OCI-LY7 (cell line): ENCODE measurements around the gene TTLL9. TPM values are rescaled to one million over a fixed set of nuclear protein-coding genes. Genes with fewer than 3 reads are reported as not detected.

Experiments
- BruUV-seq: library from RNA; stranded (reverse); fragments of 400-500 nt; replicated peaks from 2 replicates; lab custom pipeline; 2021; lab: Mats Ljungman, UMichigan
- CTCF ChIA-PET: fragments of 300-600 bp; sonication (Branson Sonifier 250); formaldehyde crosslinking; loops from one replicate; lab custom pipeline; 2022; ENCODE audit warnings: antibody characterized with exemption; ENCODE audit not compliant: unreplicated experiment; lab: Charles Lee
- POLR2A ChIA-PET: fragments of 300-600 bp; sonication (Branson Sonifier 250); formaldehyde crosslinking; loops from one replicate; lab custom pipeline; 2022; ENCODE audit warnings: antibody characterized with exemption; lab: Charles Lee
- DNase-seq: peaks from one replicate; pipeline ENCODE4 v3.0.0-alpha.2; 2015; ENCODE audit warnings: low spot score
- H2AFZ ChIP-seq: fragments of 200-600 bp; sonication (generic), shearing (Covaris generic); 2 replicates; pipeline ENCODE4 v1.6.1; 2014; ENCODE audit warnings: mild to moderate bottlenecking, antibody characterized with exemption, low read length, moderate library complexity
- H3K27ac ChIP-seq: fragments of 200-600 bp; sonication (generic); 2 replicates; pipeline ENCODE4 v1.5.1; 2014; ENCODE audit warnings: mixed run types, low read depth, mild to moderate bottlenecking, moderate library complexity, low read length, inconsistent platforms; ENCODE audit not compliant: poor library complexity, severe bottlenecking
- H3K36me3 ChIP-seq: fragments of 200-600 bp; sonication (generic); 2 replicates; pipeline ENCODE4 v1.6.1; 2014; ENCODE audit warnings: mild to moderate bottlenecking, antibody characterized with exemption, low read length, moderate library complexity, mixed read lengths; ENCODE audit not compliant: insufficient read depth
- H3K4me1 ChIP-seq: fragments of 200-600 bp; sonication (generic); 2 replicates; pipeline ENCODE4 v1.5.1; 2014; ENCODE audit warnings: mild to moderate bottlenecking, low read length; ENCODE audit not compliant: insufficient read depth, poor library complexity, severe bottlenecking
- H3K4me2 ChIP-seq: fragments of 200-600 bp; sonication (generic); 2 replicates; pipeline ENCODE4 v1.6.1; 2014; ENCODE audit warnings: mild to moderate bottlenecking, low read length
- H3K4me3 ChIP-seq: fragments of 200-600 bp; sonication (generic); 2 replicates; pipeline ENCODE4 v1.5.1; 2014; ENCODE audit warnings: mild to moderate bottlenecking, low read depth, low read length; ENCODE audit not compliant: poor library complexity, severe bottlenecking
- H3K79me2 ChIP-seq: fragments of 200-600 bp; sonication (generic); 2 replicates; pipeline ENCODE4 v1.6.1; 2016; ENCODE audit warnings: low read depth, mild to moderate bottlenecking, low read length, moderate library complexity, mixed read lengths; ENCODE audit not compliant: insufficient read depth
- H3K9me2 ChIP-seq: fragments of 200-600 bp; sonication (generic); 2 replicates; pipeline ENCODE4 v1.6.1; 2016; ENCODE audit warnings: mild to moderate bottlenecking, low read length, mixed read lengths; ENCODE audit not compliant: insufficient read depth
- H3K9me3 ChIP-seq: fragments of 200-600 bp; sonication (generic); 2 replicates; pipeline ENCODE4 v1.6.1; 2014; ENCODE audit warnings: mild to moderate bottlenecking, mixed run types, low read length, mixed read lengths
- H4K20me1 ChIP-seq: fragments of 200-600 bp; sonication (generic); 2 replicates; pipeline ENCODE4 v1.6.1; 2014; ENCODE audit warnings: mild to moderate bottlenecking, antibody characterized with exemption, low read length, moderate library complexity, mixed read lengths; ENCODE audit not compliant: insufficient read depth
- EZH2phosphoT487 ChIP-seq: fragments of 200-600 bp; sonication (generic); IDR thresholded peaks from 2 replicates; pipeline ENCODE4 v1.6.1; 2018; ENCODE audit warnings: low read depth, borderline replicate concordance, mild to moderate bottlenecking, mixed run types, antibody characterized with exemption, low read length, moderate library complexity, mixed read lengths
- intact Hi-C: fragments of 100-400 bp; cut with micrococcal nuclease; formaldehyde crosslinking; loops from one replicate; pipeline ENCODE4 v1.10.0; 2022; ENCODE audit not compliant: unreplicated experiment
- total RNA-seq, 2 experiments: library from RNA; depleted of rRNA in 1 of 2; stranded (reverse); fragments of >200 nt in 1 of 2; shearing (Covaris generic) in 1 of 2; gene quantifications; 2 replicates each; pipeline ENCODE4 v1.2.3, GENCODE V29; 2014 to 2022
- TF ChIP-seq, protein P1 (sequence below): fragments of 200-600 bp; sonication (generic); conservative IDR thresholded peaks from 2 replicates; pipeline ENCODE4 v1.5.1; 2014; ENCODE audit warnings: mild to moderate bottlenecking, antibody characterized with exemption, low read length, moderate library complexity, mixed read lengths

The TTLL9 gene
- total RNA-seq, 2 experiments from 2014 or later = not detected

DNA sequence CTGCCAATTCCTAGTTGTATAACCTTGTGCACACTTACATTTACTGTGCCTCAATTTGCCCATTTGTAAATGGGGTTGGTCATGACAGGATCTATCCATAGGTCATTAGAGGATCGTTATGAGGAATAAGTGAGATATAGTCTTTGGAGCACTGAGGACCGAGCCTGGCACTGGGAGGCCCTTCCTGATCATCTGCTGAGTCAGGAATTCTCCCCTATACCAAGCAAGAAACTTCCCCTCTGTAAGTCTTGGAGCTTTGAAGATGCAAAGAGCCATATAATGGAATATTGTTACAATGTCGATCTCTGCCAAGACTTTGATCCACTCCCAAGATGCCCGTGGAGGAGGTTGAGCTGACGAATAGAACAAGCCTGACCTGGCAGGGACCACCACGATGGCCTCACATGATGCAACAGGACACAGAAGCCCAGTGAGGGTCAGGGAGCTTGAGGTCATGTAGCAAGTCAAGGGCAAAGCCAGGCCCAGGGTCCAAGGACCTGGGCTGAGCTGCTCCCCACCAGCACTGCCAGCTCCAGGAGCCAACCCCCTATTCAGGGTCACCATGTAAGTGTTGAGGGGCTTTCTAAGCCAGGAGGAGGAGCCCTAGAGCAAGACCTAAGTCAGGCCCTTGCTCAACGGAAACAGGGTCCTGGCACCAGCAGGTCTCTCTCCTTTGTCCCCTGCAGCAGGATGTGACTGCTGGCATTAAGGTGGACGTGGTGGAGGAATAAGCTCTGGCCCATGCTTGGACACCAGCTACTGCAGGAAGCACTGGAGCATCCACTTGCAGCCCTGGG, 64.7 kb downstream of the TTLL9 start:
- no TSS peak for BruUV-seq
- H3K36me3 ChIP-seq = no peaks in the 10 kb centered on the region
- peak; percentile 48 for DNase-seq
- TF ChIP-seq, protein P1, sequence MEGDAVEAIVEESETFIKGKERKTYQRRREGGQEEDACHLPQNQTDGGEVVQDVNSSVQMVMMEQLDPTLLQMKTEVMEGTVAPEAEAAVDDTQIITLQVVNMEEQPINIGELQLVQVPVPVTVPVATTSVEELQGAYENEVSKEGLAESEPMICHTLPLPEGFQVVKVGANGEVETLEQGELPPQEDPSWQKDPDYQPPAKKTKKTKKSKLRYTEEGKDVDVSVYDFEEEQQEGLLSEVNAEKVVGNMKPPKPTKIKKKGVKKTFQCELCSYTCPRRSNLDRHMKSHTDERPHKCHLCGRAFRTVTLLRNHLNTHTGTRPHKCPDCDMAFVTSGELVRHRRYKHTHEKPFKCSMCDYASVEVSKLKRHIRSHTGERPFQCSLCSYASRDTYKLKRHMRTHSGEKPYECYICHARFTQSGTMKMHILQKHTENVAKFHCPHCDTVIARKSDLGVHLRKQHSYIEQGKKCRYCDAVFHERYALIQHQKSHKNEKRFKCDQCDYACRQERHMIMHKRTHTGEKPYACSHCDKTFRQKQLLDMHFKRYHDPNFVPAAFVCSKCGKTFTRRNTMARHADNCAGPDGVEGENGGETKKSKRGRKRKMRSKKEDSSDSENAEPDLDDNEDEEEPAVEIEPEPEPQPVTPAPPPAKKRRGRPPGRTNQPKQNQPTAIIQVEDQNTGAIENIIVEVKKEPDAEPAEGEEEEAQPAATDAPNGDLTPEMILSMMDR = peak; percentile 62
- TF ChIP-seq EZH2phosphoT487 = no peak
- no peaks in the 10 kb centered on the region for H3K9me2 ChIP-seq
- no peak overlapping the region for H3K4me3 ChIP-seq
- CTCF ChIA-PET = no interaction called here
- no peak overlapping the region for H2AFZ ChIP-seq
- no peak overlapping the region for H3K27ac ChIP-seq
- no peak overlapping the region for H3K4me2 ChIP-seq
- POLR2A ChIA-PET = interaction anchor here (0.6 kb wide), 2 partner anchors 11 to 38 kb away, joined by 3 read pairs; no protein-coding TSS in a partner anchor
- H3K79me2 ChIP-seq = no peaks in the 10 kb centered on the region
- no peaks in the 10 kb centered on the region for H3K9me3 ChIP-seq
- H4K20me1 ChIP-seq = no peaks in the 10 kb centered on the region
- H3K4me1 ChIP-seq = no peaks in the 10 kb centered on the region
- intact Hi-C loops = no loop called here

- H3K4me2 ChIP-seq = no peak overlapping the region
- H3K27ac ChIP-seq = no peak overlapping the region
- no peaks in the 10 kb centered on the region for H3K79me2 ChIP-seq
- POLR2A ChIA-PET = interaction anchor here (0.6 kb wide), 1 partner anchor 155 kb away, joined by 3 read pairs; no protein-coding TSS in a partner anchor
- BruUV-seq = no TSS peak
- no peak overlapping the region for H2AFZ ChIP-seq
- no peak for DNase-seq
- H3K9me2 ChIP-seq = no peaks in the 10 kb centered on the region
- no peaks in the 10 kb centered on the region for H3K4me1 ChIP-seq
- H3K4me3 ChIP-seq = no peak overlapping the region
- CTCF ChIA-PET = no interaction called here
- no peaks in the 10 kb centered on the region for H3K9me3 ChIP-seq
- intact Hi-C loops = no loop called here
- TF ChIP-seq, protein P1 = no peak
- TF ChIP-seq EZH2phosphoT487 = no peak
- H4K20me1 ChIP-seq = no peaks in the 10 kb centered on the region
- no peaks in the 10 kb centered on the region for H3K36me3 ChIP-seq
These were observed 66.0 kb downstream of the TTLL9 start for GRCh38 chr20:31936420-31936819.

DNA sequence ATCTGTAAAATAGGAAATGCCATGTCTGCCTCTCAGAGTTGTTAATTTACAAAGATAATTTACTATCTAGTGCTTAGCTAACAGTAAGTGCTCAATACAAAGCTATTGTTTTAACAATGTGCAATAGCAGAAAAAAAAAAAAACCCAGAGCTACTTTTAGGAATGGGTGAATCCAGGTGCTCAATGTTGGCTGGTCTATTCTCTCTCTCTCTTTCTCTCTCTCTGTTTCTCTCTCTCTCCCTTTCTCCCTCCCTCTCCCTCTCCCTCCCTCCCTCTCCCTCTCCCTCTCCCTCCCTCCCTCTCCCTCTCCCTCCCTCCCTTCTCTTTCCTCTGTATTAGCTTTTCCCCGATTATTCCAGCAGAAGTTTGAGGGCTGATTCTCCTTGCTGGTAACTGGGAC, 67.4 kb downstream of the TTLL9 start:
- H3K27ac ChIP-seq = no peak overlapping the region
- no peaks in the 10 kb centered on the region for H3K9me3 ChIP-seq
- ChIA-PET CTCF (interaction anchor here (0.9 kb wide), 1 partner anchor 85 kb away, joined by 3 read pairs; no protein-coding TSS in a partner anchor), POLR2A (interaction anchor here (0.6 kb wide), 1 partner anchor 46 kb away, joined by 4 read pairs; no protein-coding TSS in a partner anchor)
- peaks cover 6% of the 10 kb centered on the region; the same call in 1 of the 2 replicates for H3K36me3 ChIP-seq
- no peak for DNase-seq
- no peak for TF ChIP-seq EZH2phosphoT487
- TF ChIP-seq, protein P1 = no peak
- H3K4me2 ChIP-seq = no peak overlapping the region
- H4K20me1 ChIP-seq = no peaks in the 10 kb centered on the region
- BruUV-seq = no TSS peak
- intact Hi-C loops = no loop called here
- no peaks in the 10 kb centered on the region for H3K79me2 ChIP-seq
- no peak overlapping the region for H2AFZ ChIP-seq
- H3K9me2 ChIP-seq = no peaks in the 10 kb centered on the region
- no peaks in the 10 kb centered on the region for H3K4me1 ChIP-seq
- H3K4me3 ChIP-seq = no peak overlapping the region
